Stimulated activated CD8-positive, alpha-beta memory T cell treated with anti-CD3 and anti-CD28 coated beads, Interleukin-7, amount 100 ng/mL, for 1 hour (primary cell): ENCODE results near the gene KIAA1958.

Source experiments
- DNase-seq, 2 donors: peaks; one replicate each; pipeline ENCODE4 v3.0.0-alpha.2; 2020; ENCODE audit warnings: low read depth in 2 of 2

KIAA1958 gene

DNA sequence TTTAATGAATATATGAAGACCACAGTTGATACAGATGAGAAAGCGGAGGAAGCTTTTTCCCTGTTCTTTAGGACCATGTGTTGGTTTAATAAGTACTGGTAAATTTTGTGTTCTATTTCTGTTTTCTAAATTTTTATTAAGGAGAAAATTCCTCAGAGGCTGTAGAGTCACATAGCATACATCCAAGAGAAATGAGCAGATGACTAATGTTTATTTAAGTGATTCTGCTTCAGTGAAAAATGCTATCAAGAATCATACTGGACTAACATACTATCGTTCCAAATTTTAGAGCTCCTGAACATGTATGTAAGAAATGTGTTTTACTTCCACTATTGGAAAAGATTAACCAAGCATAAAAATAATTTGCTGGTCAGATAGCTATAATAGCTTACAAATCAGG lies 115.0 kb downstream of the KIAA1958 start:
- DNase-seq, result no peak

DNA sequence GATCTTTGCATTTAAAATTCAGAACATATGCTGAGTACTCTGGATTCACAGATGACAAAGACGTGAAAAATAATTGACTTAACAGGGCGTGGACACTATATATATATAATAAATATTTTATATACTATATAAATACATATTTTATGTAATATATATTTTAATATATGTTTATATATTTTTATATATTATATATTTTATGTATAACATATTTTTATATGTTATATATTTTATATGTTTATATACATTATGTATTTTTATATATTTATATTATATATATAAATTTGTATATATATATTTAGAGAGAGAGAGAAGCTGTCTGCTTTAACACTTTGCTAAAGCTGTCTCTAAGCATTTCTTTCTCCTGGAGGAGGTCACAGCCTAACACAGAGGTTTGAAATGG lies 118.2 kb downstream of the KIAA1958 start:
- no peak for DNase-seq

DNA sequence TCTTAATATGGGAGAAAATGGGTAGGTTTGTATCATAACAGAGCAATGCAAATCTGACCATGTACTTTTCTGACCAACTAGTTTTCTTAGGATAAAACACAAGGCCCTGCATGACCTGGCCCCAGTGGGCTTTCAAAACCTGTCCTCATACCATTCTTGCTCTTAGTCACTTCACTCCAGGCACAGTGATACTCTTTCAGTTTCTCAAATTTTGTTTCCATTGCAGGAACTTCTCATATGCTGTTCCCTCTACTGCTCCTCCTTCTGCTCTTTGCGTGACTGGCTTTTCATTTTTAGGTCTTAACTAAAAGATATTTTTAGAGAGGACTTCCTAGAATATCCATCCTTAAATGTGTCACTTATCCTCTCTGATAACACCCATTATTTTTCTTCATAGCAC lies 118.9 kb downstream of the KIAA1958 start:
- DNase-seq, result no peak

DNA sequence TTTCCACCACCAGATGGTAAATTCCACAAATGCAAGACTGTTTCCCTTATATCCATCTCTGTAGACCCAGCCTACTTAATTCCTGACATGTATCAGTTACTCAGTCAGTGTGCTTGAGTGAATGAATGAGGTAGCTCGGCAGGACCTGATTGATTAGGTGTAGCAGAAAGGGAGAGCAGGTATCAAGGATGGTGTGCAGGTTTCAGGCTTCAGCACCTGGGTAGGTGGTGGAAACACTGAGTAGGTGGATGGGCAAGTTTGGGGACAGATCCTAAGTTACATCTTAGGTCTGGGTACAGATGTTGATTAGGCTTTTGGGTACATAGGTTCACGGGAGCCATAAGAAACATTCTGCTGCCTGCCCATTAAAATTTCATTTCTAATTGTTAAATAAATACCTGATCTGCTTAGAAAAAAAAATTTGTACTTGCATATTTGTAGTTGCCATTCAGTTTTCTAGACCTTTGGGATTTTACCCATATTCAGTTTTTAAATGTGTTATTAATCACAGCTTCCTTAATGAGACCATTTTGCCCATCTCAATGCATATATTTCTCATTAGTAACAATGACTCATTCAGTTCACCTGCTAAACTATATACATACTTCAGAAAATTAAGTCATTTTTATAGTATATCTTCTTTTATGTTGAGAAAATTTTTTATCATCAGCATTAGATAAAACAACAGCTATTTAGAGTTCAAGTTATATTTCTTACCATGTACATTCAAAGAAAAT lies 119.5 kb downstream of the KIAA1958 start:
- no peak for DNase-seq

DNA sequence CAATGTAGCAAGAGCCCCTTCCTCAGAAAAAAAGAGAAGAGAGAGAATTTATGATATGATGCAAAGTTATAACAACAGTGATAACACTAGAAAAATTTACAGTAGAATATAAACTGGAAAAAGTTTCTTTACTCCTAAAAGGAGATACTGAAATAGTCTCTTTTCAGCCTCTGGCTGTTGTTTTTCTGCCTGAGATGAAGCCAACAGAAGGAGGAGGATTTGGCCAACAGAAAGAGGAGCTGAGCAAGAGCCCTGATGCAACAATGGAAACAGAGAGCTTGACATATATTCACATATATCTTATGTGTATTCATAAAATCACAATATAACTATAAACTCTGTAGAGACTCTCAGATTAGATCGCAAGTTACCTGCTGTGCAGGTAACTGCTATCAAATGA lies 122.2 kb downstream of the KIAA1958 start:
- DNase-seq, result no peak

DNA sequence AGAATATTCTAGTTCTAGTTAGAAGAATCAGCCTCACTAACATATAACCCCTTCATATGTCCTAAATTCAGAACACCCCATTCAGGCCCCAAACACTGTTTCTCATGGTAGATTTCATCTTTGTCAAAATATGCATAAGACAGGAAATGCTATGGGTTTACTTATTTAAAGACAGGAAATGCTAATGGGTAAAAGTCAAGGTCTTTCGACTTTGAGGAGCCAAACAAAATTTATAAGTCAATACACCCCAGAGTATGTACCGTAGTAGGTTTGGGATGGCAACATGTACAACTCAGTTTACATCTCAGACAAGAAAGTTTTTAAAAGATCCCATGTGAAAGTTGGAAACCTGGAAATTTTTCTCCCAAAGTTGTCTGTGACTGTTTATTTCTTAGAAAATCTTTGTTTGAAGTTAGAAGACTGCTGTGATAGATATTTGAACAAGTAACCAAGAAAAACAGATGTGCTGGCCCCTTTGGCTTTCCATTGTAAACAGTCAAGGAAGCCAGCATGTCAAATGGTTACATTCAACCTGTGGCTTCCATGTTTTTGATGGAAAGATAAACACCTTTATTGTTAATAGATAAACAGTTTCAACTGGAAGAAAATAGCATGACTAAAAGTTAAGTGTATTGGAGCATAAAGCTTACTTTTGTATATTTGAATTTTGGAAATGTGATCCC lies 129.1 kb downstream of the KIAA1958 start:
- DNase-seq, result no peak

DNA sequence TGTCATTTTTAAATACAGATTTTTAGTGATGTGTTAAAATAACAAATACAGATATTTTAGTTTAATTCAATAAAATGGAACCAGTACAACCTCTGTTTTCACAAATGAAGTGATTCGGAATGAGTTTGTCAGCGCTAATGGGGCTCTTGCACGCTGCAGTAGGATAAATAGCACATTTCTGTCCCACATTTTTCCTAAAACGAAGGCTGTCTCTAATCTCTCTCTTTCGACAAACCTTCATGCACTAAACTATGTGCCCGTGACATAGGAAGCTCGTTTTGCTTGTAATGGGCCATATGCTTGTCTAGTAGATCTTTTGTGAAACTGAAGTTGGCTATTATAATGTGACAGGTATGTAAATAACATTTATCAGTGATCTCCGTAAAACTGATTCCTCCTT lies 130.7 kb downstream of the KIAA1958 start:
- DNase-seq, result no peak

DNA sequence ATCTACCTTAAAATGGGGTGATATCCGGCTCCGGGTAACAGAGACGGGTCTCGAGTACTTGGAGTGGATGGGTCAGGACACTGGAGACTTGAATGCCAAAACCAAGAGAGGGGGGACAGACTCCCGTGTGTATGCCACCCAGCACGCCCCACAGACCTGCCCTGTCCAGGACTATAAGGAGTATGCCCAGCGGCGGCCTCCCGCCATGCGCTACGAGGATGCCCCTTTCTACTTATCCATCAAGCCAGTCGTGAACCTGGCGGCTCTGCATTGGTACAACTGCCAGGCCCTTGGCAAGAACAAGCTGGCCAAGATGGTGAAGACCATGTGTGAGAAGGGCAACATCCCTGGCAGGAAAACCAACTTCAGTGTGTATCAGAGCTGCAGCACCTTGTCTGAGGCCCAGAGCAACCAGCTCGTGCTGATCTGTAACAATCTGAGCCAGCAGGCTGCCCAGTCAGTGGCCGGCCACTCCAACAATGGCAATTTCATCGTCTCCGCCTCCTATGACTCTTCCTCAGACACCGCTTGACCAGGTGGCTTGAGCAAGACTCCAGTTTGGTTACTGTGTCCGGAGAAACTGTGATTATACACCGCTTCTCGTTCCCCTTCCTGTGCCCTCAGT lies 131.9 kb downstream of the KIAA1958 start:
- no peak for DNase-seq

DNA sequence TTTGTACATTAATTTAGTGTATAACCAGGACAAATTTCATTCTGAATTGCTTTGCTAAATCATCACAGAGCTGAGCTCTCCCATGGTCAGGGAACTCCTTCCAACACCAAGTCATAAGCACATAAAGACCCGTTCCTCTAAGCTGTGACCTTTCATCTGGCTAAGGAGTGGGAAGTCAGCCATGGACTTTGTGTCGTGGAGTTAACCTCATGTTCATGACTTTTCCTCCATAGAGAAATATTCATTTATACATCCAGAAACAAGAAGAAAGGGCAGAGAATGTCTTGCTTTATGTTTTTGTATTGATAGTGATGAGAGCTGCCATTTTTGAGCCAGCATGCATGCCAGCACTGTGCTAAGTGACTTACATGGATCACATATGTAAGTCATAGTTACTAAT lies 133.8 kb downstream of the KIAA1958 start:
- DNase-seq, result no peak

DNA sequence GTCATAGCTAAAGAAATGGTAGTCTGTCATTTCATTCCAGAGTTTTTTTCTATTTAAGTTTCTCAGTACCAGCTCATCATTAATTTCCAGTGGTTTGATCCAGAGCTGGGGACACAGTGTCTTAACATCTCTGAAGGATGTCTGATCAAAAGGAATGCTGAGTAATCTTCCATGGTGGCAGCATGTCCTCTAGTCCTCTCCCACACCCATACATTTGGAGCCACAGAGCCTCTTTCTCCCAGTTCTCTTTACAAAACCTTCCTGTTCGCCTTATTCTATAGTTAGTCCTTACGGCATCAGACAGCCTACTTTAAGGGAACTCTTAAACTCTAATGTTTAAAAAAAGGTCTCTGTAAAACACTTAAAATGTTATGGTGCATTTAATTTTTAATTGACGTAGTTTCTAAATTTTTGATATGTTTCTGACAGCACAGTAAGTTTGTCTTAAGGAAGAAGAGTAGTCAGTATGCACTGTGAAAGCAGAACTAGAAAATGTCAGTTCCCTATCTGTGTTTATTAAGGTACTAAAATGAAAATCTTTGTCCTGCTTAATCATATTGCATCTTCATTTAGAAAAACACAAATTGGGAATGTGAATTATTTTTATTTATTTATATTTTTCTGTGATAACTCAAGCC lies 134.5 kb downstream of the KIAA1958 start:
- DNase-seq, result no peak

DNA sequence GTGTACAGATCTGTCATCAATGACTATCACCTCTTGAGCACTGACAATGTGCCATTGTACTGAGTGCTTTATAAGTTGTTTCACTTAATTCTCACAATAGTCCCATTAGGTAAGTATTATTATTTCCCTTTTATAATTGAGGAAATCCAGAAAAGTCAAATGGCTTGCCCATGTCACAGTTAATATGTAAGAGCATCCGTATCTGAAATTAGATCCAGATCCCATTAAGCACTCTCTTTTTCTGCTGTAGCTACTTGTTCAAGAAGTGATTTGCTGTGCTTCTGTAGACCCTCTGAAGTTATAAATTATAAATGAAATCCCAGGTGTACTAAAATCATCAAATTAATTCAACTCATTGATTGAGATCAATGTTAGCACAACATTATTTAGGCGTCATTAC lies 136.6 kb downstream of the KIAA1958 start:
- no peak for DNase-seq

DNA sequence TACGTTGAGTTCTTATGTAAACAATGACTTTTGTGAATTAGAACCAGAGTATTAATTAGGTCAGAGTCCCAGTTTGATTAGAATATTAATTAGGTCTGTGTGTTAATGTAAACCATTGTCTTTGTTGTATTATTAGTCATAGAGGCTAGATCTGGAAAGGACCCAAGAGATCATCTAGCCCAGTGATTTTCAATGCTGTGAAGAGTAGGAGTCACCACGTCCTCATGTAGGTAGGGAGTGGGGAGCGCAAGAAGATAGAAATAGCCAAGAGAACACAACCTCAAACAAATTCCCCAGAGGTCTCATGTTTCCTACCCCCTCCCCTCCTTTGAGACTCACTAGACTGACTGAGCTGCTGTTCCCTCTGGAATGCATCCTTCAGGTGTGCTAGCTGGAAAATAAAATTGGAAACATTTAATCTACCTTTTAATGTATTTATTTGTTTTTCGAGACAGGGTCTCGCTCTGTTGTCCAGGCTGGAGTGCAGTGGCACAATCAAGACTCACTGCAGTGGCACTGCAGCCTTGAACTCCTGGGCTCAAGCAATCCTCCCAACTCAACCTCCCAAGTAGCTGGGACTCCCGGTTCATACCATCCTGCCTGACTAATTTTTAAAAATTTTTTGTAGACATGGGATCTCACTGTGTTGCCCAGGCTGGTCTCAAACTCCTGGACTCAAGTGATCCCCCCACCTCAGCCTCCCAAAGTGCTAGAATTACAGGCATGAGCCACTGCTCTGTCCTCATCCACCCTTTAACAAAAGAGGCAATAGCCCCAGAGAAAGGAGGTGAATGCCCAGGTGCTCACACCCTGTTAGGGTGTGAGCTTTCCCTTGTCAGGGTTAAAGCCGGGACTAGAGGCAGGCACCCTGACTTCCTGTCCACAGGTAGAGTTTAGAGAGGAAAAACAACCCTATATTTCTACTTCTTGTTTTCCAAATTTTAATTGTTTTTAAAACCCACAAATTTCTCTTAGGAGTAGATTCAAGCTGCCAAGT lies 138.4 kb downstream of the KIAA1958 start:
- no peak for DNase-seq

DNA sequence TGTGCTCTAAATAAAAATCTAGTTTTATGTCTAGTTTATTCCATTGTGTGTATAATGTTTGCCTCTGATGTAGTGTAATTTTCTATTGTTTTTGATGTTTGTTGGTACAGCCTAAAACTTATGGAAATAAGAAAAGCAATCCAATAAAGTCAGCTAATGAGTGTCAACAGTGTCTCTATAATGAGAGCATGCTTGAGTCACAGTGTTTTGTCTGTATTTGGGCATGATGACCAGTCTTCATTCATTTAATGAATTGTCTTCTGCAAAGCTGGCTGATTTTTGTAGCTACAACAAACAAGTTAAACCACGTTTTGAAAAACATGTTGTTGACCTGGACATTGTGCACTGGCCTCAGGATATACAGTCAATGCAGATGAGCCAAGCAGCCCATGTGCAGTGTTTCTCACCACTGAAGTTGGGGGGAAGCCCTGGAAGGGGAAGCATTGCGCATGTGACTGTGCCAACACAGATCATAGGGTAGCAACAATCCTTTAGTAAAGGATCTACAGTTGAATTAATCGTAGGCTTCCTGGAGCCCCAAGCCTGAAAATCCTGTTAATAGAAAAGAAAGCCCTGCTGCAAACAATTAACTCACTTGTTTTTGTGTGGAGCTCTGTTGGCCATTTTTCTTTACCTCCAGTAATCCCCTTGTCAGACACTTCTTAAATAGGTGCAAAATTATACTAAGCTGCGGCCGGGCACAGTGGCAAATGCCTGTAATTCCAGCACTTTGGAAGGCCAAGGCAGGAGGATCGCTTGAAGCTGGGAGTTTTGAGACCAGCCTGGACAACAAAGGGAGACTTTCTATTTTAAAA lies 143.3 kb downstream of the KIAA1958 start:
- no peak for DNase-seq

DNA sequence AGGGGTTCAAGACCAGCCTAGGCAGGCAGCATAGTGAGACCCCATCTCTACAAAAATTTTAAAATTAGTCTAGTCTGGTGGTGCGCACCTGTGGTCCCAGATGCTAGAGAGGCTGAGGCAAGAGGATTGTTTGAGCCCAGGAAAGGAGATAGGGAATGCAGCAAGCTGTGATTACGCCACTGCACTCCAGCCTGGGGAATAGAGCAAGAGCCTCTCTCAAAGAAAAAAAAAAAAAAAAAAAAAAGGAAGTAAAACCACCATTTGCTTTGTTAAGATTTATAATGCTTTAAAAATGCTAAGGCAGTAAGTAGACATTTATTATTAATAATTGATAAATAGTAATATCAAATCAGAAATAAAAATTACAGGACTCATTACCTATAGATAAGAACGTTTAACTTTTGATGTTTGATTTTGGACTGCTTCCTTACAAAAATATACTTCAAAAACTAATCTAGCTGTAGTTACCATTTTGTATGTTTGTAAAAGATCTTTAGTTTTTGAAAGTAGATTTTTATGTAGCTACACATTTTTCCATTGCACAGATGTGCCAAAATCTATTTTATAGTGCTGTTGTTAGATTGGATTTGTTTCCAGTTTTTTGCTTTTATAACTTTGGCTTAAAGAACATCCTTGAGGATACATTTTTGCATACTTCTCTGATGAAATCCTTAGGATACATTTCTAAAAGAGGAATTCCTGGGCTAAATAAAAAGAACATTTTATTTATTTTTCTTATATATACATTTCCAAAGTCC lies 144.9 kb downstream of the KIAA1958 start:
- no peak for DNase-seq

DNA sequence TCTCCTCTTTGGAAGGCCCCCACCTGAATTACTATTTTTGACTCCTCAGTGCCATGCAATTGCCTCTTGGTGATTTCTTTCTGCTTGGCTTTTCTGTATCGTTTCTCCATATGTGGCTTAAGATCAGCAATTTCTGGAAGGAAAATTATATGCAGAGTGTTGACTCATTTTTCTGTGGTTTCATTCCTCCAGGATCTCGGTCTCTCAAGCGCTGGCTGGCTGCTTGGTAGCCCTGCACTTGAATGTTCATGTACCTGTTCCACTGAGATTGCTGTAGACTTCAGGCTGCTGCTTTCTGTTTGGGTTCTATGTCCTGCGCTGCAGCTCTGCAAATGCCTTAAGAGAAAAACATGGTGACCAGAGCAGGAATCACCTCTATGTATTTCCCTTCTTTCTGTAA lies 153.7 kb downstream of the KIAA1958 start:
- no peak for DNase-seq

DNA sequence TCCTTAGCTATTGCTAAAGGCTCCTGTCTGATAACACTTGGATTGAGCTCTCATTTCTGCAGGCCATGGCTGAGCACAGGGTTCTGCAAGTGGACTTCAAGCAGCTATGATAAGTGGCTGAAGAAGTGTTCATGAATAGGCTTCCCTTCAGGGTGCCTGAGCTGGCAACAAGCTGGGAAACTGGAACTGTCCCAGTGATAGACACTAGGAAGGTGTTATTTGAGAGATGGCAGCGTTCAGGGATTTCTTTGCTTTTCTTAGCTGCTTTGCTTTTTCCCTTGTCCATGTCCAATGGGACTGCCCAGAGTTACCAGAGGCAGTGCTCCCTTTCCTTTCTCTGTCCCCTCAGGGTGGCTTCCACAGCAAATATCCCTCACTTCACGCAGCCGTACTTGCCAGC lies 155.5 kb downstream of the KIAA1958 start:
- no peak for DNase-seq

DNA sequence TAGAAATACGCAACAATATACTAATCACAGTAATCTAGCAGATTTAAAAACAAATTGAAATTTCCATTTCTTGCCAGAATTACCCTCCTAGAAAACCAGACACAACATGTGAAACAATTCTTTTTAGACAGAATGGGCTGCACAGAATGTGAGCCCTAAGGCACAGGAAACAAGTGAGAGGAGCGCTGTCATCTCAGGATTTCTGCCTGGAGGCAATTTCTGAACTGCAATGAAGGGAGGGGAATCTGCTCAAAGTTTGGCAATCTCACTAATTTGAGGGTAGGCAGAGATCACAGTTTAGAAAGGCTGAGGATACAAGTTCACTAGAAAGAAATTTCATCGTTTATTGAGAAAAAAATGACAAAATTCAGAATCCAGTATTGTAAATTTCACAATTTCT lies 161.0 kb downstream of the KIAA1958 start:
- DNase-seq, result no peak

DNA sequence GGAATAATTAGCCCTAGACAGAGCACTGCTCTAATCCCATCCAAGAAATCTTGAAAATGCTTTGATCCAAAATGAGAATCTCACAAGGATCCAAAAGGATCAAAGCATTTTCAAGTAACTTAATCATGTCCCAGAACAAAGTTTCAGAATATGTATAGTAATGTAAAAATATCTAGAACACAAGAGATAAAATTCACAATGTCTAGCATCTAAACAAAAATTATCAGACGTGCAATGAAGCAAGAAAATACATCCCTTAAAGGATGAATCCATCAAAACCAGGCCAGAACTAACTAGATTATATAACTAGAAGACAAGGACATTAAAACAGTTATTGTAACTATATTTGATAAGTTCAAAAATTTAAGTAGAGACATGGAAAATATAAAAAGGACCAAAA lies 162.0 kb downstream of the KIAA1958 start:
- DNase-seq, result no peak

DNA sequence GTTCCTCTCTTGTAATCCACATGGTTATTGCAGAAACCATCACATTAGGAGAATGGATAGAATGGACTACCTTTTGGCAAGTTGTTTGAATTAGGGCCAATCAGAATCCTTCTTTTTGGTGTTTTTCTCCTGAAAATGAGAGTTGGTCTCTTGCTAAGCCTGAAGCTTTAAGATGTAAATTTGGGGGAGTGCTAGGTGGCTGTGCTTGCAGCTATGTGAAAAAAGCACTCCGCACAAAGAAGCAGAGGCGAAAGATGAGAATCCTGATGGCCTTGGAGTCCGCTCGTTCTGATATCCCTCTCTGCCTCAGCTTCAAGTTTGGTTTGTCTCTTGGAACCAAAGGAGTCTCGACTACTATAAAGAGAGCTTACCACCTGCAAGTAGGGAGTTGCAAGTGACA lies 167.7 kb downstream of the KIAA1958 start:
- DNase-seq, result no peak

DNA sequence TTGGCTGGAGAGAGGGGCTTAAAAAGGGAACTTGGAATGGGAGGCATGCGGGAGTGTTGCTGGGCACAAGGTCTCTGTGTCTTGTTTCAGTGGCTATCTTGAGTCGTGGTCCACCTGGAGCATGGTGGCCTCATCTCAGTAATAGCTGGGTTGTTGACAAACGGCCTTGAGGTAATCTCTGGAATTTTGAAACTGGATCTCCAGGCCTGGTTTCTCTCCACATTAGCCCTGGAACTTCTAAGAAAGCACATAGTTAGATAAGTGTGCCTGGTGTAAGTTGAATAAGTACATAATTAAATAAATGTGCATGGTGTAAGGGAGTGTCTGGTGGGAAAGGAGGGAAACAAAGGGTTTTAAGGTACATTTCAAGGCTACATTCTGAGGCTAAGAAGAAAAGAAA lies 169.0 kb downstream of the KIAA1958 start:
- DNase-seq, result no peak
